KBM-7 (cell line): ENCODE data around the gene CENPV.
"Not testable (repeated sequence)": the region's sequence is repeated elsewhere in the genome, so short reads cannot be mapped to it uniquely, and the experiment has no call there.

Experiments
- DNase-seq: peaks from one replicate; pipeline ENCODE4 v3.0.0-alpha.2; 2015
- in situ Hi-C: fragments of 300-500 bp; cut with MboI; formaldehyde crosslinking; loops from 2 replicates; pipeline ENCODE4 v1.14.3; 2020; ENCODE audit warnings: low sequenced_read_pairs, low pct_unique_long_range_greater_than_20kb, mixed read lengths

The CENPV gene

DNA sequence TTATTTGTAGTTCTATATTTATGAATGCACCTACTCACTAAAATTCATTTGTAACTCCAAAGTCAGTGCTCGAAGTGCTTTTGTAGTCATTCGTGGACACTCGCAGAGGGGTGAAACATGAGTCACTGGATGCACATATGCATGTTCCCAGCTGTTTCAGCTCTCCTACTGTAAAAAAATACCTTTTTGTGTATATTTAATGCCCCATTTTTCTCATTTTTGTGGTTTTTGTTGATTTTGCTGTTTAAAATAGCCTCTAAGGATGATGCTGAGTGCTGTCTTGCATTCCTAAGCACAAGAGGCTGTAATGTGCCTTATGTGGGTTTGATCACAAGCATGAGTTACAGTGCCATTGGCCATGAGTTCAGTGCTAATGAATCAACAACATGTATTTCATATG lies 30.6 kb downstream of the CENPV start:
- no peak for DNase-seq
- in situ Hi-C loops = no loop called here

DNA sequence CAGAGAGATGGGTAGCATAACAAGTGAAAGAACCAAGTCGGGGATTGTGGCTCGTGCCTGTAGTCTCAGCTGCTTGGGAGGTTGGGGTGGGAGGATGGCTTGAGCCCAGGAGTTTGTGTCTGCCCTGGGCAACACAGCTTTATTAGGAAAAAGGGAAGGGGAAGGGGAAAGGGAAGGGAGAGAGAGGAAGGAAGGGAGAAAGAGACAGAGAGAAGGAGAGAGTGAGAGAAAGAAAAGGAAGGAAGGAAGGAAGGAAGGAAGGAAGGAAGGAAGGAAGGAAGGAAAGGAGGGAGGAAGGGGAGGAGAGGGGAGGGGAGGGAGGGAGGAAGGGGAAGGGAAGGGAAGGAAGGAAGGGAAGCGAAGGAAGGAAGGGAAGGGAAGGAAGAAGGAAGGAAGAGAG lies 33.3 kb downstream of the CENPV start:
- DNase-seq = no peak
- in situ Hi-C loops = no loop called here

DNA sequence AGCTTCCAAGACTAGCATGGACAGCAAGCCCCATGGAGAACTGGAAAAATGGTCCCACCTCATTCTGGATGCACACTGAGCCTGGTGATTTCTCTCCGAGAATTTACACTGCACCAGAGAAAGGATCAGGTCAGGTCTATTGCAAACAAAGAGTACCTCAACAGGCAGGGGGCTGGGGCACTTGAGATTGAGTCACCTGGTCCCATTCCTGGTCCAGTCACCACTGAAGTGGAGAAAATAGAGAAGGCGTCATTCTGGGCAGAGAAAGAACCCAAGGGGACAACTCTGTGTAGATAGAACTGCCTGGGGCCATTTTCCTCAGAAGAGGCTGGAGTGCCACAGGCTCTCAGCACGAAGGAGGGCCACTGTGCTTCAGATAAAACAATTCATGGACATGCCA lies 38.4 kb downstream of the CENPV start:
- DNase-seq = no peak
- in situ Hi-C loops = no loop called here

DNA sequence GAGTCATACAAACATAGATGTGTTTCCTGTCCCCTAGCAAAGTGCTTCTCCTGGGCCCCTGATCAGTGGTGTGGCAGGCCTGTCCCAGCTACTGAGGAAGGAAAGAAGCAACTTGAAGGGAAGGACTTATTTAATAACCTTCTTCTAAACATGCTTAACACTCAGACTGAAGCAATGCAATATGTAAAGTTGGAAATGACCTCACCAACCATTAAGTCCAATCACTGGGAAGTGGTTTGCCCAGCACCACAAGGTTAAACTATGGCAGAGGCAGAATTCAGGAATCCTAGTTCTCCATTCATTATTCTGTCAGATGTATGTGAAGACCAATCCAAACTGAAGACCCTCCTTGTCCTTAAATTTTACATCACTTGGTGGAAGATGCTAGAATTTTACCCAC lies 39.1 kb downstream of the CENPV start:
- in situ Hi-C loops = no loop called here
- DNase-seq = no peak

DNA sequence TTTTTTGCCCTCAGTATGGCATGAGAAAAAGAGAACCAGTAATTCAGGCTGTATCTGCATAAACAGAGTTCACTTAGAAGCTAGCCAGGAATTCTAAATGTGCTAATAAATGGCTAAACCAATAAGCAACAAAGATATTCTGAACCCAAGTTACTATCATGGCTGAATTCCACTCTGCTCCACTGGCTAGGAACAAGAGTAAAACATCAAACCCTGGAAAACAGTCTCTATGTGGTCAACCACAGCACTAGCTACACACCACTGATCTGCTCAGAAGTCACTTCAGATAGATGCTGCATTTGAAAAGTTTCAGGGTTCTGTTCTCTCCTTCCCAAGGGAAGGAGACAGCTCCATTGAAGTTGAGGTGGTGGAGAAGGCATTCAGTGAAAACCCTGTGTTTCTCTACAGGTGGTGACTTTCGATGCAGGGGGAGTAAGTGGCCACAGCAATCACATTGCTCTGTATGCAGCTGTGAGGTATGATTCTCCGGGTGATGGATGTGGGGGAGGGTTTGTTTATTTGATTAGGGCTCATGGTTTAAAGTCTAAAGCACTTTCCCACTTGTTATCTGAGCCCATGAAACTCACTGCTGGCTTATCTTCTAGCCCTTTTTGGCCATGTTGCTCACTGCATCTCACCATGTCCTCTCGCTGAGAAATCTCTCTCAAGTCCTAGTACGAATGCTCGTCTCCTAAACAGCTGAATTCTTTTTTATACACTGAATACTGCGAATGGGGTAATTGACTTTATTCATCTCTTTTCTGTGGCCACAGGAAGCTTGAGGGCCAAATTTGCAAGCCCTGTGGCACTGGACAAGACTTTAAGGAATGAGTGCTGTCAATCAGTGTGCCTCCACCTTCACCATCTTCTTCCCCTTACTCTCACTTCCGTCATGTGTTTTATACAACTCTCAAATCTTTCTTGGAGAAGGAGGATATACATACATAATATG lies 39.9 kb downstream of the CENPV start:
- in situ Hi-C loops = no loop called here

DNA sequence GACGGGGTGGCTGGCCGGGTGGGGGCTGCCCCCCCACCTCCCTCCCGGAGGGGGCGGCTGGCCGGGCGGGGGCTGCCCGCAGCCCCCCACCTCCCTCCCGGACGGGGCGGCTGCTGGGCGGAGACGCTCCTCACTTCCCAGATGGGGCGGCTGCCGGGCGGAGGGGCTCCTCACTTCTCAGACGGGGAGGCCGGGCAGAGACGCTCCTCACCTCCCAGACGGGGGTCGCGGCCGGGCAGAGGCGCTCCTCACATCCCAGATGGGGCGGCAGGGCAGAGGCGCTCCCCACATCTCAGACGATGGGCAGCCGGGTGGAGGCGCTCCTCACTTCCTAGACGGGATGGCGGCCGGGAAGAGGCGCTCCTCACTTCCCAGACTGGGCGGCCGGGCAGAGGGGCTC lies 41.2 kb downstream of the CENPV start:
- in situ Hi-C loops, DNase-seq: not testable (repeated sequence)

More for the DNA sequence above, 39.9 kb downstream of the CENPV start:
- no peak for DNase-seq

DNA sequence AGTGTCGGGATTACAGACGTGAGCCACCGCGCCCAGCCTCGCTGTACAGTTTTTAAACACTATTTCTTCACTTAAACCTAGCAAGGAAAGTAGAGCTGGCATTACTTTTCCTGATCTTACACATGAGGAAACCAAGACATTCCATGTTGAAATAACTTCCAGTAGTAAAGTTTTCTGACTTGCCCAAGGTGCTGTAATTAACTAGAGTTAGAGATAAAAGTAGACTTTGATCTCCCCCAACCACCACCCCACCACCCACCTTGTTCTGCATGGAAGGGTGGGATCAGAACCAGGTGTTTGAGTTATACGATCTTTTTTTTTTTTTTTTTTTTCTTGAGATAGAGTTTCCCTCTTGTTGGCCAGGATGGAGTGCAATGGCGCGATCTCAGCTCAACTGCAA lies 47.1 kb downstream of the CENPV start:
- in situ Hi-C loops = no loop called here
- DNase-seq = no peak

DNA sequence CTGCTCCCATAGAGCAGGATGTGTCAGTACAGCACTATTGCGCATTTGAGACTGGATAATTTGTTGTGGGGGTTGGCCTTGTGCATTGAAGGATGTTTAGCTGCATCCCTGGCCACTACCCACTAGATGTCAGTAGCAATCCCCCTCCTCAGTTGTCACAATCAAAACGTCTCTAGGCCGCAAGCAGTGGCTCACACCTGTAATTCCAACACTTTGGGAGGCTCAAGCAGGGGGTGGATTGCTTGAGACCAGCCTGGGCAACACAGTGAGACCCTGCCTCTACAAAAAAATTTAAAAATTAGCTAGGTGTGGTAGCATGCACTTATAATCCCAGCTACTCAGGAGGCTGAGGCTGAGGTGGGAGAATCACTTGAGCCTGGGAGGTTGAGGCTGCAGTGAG lies 48.4 kb downstream of the CENPV start:
- in situ Hi-C loops = no loop called here

DNA sequence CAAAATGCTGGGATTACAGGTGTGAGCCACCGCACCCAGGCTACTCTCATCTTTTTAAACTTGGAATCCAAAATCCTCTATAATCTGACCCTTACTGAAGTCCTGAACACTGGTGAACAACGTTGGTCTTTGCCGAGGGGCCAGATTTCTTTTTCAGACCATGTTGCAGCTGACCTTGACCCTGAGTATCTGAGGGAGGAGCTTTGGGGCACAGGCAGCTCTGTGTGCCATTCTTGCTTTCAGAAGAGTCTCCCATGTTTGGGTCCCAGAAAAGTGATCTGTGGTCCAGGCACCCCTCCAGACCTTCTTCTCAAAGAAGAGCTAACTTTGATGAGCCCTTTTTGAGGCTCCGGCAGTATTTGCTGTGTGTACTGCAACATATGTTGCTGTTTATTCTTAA lies 50.4 kb downstream of the CENPV start:
- in situ Hi-C loops = no loop called here
- DNase-seq = no peak

More for the DNA sequence above, 48.4 kb downstream of the CENPV start:
- peak; percentile 49 for DNase-seq

DNA sequence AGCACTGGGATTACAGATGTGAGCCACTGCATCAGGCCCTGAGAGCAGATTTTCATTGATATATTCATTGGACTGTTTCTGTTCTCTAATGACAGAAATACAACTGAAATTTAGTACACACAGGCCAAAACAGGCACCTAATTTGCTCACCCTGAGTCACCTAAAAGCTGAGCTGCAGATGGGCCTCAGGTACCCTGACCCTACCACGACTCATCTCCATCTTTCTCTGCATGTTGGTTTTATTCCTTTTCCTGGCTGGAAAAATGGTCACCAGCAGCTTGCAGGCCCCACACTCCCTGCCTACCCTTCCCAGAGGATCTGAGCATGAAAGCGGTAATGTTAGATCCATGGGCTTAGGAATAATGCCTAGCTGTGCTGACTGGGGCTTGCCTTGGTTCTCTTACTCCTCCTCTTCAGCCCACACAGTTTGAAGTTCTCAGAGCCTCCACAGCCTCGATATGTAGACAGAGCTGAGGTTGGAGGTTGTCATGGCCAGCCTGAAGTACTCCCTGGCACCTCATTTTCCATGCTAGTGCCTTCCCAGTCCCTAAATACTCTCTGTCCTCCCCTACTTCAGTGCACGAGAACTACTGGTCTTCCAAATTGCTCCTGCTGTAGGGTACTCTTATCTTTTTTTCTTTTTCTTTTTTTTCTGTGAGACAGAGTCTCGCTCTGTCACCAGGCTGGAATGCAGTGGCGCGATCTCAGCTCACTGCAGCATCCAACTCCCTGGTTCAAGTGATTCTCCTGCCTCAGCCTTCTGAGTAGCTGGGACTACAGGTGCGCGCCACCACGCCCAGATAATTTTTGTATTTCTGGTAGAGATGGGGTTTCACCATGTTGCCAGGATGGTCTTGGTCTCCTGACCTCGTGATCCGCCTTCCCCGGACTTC lies 51.1 kb downstream of the CENPV start:
- no peak for DNase-seq

DNA sequence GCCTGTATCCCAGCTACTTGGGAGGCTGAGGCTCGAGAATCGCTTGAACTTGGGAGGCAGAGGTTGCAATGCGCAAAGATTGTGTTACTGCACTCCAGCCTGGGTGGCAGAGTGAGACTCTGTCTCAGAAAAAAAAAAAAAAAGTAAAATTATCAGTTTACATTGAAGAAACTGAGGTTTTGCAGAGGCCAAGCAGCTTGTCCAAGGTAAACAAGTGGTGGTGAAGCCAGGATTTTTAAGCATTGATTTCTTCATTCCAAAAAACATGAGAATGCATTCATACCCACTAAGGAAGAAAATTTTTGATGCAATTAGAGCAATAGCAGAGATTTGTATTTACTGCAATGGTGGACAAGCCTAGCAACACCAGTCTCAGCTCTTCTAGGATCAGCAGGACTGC lies 52.7 kb downstream of the CENPV start:
- in situ Hi-C loops = no loop called here
- no peak for DNase-seq

More for the DNA sequence above, 51.1 kb downstream of the CENPV start:
- in situ Hi-C loops = no loop called here

DNA sequence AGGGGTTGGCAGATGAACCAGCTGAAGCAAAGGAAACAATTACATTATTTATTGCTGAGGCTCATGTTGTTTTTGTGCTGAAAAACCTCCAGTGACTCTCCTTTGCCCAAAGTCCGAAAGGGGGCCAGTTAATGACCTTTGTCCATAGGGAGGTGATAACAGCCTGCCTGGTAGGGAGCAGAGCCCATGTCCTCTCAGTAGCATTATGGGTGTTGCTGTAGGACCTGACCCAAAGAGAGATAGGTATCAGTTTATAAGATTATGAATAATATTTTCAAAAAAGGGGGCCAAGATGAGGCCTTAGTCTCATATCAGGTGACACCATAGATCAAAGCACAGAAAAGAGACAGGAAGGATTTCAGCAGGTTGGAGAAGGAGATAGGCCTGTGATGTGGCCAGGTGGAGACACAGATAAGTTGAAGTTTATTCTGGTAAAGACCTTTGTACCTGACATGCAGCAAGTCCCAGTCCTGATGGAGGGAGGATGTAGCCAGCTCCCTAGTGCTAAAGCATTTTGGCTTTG lies 55.1 kb downstream of the CENPV start:
- in situ Hi-C loops = no loop called here
- DNase-seq = no peak

DNA sequence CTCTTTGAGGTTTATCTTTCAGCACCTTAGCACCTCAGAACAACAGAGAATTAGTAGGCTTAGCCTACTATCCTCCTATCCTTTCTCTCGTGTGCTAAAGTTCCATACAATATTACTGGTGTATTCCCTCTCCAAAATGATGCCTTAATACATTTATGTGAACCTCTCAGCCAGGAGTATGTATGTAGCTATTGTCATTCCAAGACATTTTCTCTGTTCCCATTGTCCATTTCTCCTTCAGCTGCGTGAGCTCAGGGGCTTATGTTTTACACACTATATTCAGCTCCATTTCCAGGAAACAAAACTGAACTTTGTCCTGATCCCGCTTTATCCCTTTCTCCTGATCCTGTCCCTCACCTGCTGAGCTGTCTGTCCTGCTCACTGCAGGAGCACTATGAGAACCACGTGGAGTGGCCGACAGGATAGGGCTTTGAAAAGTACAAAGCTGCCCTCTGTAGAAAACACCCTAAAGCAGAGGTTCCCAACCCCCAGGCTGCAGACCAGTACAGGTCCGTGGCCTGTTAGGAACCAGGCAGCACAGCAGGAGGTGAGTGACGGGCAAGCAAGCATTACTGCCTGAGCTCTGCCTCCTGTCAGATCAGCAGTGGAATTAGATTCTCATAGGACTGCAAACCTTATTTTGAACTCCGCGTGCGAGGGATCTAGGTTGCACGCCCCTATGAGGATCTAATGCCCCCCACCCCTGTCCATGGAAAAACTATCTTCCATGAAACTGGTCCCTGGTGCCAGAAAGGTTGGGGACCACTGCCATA lies 55.7 kb downstream of the CENPV start:
- DNase-seq = no peak
- in situ Hi-C loops = no loop called here

DNA sequence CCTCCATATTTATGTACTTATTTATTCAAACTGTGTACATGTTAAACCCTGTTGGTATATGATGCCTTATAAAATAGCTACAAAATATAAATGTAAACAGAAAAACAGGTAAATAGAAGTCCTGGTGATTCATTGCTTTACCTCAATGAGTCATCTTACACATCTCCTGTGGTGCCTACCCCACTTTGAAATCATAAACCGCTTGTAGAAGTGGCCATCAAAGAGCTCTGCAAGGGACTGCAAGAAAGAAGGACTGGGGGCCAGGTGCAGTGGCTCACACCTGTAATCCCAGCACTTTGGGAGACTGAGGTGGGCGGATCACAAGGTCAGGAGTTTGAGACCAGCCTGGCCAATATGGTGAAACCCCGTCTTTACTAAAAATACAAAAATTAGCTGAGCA lies 57.2 kb downstream of the CENPV start:
- DNase-seq, in situ Hi-C loops: not testable (repeated sequence)

DNA sequence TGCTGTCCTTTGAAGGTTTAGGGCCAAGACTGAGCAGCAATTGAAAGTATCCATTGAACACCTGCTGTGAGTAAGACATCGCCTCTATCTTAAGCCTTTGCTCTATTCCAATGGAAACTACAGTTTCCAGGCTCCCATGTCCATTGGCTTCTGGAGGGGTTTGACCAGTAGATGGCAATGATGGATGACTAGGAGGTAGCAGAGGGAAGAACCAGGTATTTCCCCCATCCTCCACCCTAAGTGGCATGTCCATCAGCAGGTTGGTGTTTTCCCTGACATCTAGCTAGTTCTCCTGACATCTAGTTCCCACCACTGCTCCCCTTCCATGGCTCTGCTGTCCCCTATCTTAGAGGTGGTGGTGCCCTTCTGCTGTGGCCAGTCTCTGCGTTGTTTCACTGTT lies 58.7 kb downstream of the CENPV start:
- in situ Hi-C loops = no loop called here
- no peak for DNase-seq

DNA sequence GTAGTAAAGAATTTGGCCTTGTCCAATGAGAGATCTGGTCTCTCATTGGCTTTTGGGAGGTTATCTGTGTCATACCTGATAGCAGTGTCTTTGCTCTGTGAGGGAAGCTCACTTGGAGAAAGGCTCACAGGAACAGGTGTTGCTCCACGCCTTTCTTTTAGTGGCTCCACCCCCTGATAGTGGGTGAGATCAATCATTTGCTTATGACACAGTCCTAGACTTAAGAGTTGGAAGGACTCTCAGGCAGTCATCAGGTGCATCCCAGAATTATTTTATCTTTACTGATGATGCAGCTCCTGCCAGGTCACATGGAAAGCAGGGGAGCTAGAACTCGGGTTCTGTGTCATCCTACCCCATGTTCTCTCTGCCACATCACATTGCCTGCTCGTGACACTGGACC lies 59.3 kb downstream of the CENPV start:
- DNase-seq = no peak
- in situ Hi-C loops = no loop called here
